ENCODE results near the gene CNTN2. TPM values are rescaled to one million over a fixed set of nuclear protein-coding genes. Genes with fewer than 3 reads are reported as not detected.
A peak's percentile ranks its signal among the peaks of the same experiment; 100 is the strongest.

Gene CNTN2
- total RNA-seq, 1 donor from 2014 or later: not detected

GRCh38 chr1:205012391-205013140 lies 30.4 kb upstream of the CNTN2 start:
- H3K4me1 Mint-ChIP-seq (ENCODE audit: low read depth): peaks cover 7% of the 10 kb centered on the region
- H3K4me3 Mint-ChIP-seq (ENCODE audit: unreplicated experiment): no peak overlapping the region
- H3K9me3 Mint-ChIP-seq (ENCODE audit: low read depth): no peaks in the 10 kb centered on the region
- H3K27me3 Mint-ChIP-seq (ENCODE audit: low read depth): peaks cover 16% of the 10 kb centered on the region
- no peaks in the 10 kb centered on the region for H3K36me3 Mint-ChIP-seq (ENCODE audit: low read depth)
- H3K27ac Mint-ChIP-seq (ENCODE audit: unreplicated experiment): no peak overlapping the region
- TF ChIP-seq CTCF (IDR thresholded peaks at IDR 0.05): no peak
- peak; percentile 56 for DNase-seq (ENCODE audit: low spot score)

GRCh38 chr1:205013683-205014367 lies 29.2 kb upstream of the CNTN2 start:
- Mint-ChIP-seq H3K9me3 (ENCODE audit: low read depth) (no peaks in the 10 kb centered on the region), H3K36me3 (ENCODE audit: low read depth) (no peaks in the 10 kb centered on the region), H3K27me3 (ENCODE audit: low read depth) (peaks cover 19% of the 10 kb centered on the region), H3K4me1 (ENCODE audit: low read depth) (peaks cover 7% of the 10 kb centered on the region), H3K4me3 (ENCODE audit: unreplicated experiment) (no peak overlapping the region), H3K27ac (ENCODE audit: unreplicated experiment) (no peak overlapping the region)
- DNase-seq (ENCODE audit: low spot score): peak; percentile 54
- TF ChIP-seq CTCF (IDR thresholded peaks at IDR 0.05): no peak

- TF ChIP-seq CTCF (IDR thresholded peaks at IDR 0.05): no peak
- H3K9me3 Mint-ChIP-seq (ENCODE audit: low read depth): no peaks in the 10 kb centered on the region
- no peak overlapping the region for H3K27ac Mint-ChIP-seq (ENCODE audit: unreplicated experiment)
- DNase-seq (ENCODE audit: low spot score): peak; percentile 52
- H3K4me3 Mint-ChIP-seq (ENCODE audit: unreplicated experiment): no peak overlapping the region
- peaks cover 7% of the 10 kb centered on the region for H3K4me1 Mint-ChIP-seq (ENCODE audit: low read depth)
- no peaks in the 10 kb centered on the region for H3K36me3 Mint-ChIP-seq (ENCODE audit: low read depth)
- H3K27me3 Mint-ChIP-seq (ENCODE audit: low read depth): peaks cover 28% of the 10 kb centered on the region
Measured at GRCh38 chr1:205014783-205015182, 28.2 kb upstream of the CNTN2 start.

- no peak for TF ChIP-seq CTCF (IDR thresholded peaks at IDR 0.05)
- H3K27me3 Mint-ChIP-seq (ENCODE audit: low read depth): peaks cover 31% of the 10 kb centered on the region
- H3K36me3 Mint-ChIP-seq (ENCODE audit: low read depth): no peaks in the 10 kb centered on the region
- H3K9me3 Mint-ChIP-seq (ENCODE audit: low read depth): no peaks in the 10 kb centered on the region
- peaks cover 7% of the 10 kb centered on the region for H3K4me1 Mint-ChIP-seq (ENCODE audit: low read depth)
- DNase-seq (ENCODE audit: low spot score): peak; percentile 74
- H3K27ac Mint-ChIP-seq (ENCODE audit: unreplicated experiment): no peak overlapping the region
- no peak overlapping the region for H3K4me3 Mint-ChIP-seq (ENCODE audit: unreplicated experiment)
Measured at GRCh38 chr1:205015241-205015640, 27.8 kb upstream of the CNTN2 start.

GRCh38 chr1:205016075-205016474 lies 26.9 kb upstream of the CNTN2 start:
- H3K27me3 Mint-ChIP-seq (ENCODE audit: low read depth): peaks cover 37% of the 10 kb centered on the region
- no peak overlapping the region for H3K27ac Mint-ChIP-seq (ENCODE audit: unreplicated experiment)
- H3K9me3 Mint-ChIP-seq (ENCODE audit: low read depth): no peaks in the 10 kb centered on the region
- H3K36me3 Mint-ChIP-seq (ENCODE audit: low read depth): no peaks in the 10 kb centered on the region
- peak; percentile 61 for DNase-seq (ENCODE audit: low spot score)
- peaks cover 7% of the 10 kb centered on the region for H3K4me1 Mint-ChIP-seq (ENCODE audit: low read depth)
- no peak for TF ChIP-seq CTCF (IDR thresholded peaks at IDR 0.05)
- no peak overlapping the region for H3K4me3 Mint-ChIP-seq (ENCODE audit: unreplicated experiment)

All from chondrocyte (in vitro differentiated cells).